Neutrophil (primary cell): ENCODE measurements around the gene OXA1L.
A peak's percentile ranks its signal among the peaks of the same experiment; 100 is the strongest.
"Not testable (repeated sequence)": the region's sequence is repeated elsewhere in the genome, so short reads cannot be mapped to it uniquely, and the experiment has no call there.

Source experiments
- H3K27ac ChIP-seq: fragments of 200-600 bp; sonication (generic); 2 replicates; pipeline ENCODE4 v1.5.1; 2016; ENCODE audit warnings: mild to moderate bottlenecking, moderate library complexity
- H3K27me3 ChIP-seq: fragments of 200-600 bp; sonication (generic); 2 replicates; pipeline ENCODE4 v1.6.0; 2016; ENCODE audit warnings: mild to moderate bottlenecking
- H3K36me3 ChIP-seq: fragments of 200-600 bp; sonication (generic); 2 replicates; pipeline ENCODE4 v1.5.1; 2017
- H3K4me1 ChIP-seq, 2 experiments: fragments of 200-600 bp in 1 of 2; sonication (generic) in 1 of 2; 1 replicate in 1 of 2; 2 replicates in 1 of 2; pipeline versions ENCODE4 v1.5.1 to v1.6.1; 2013 to 2016; ENCODE audit warnings: low read depth in 1 of 2, low read length in 1 of 2, mild to moderate bottlenecking in 1 of 2, moderate library complexity in 1 of 2; ENCODE audit not compliant: control insufficient read depth in 1 of 2, insufficient read depth in 1 of 2
- H3K4me3 ChIP-seq, 2 experiments: fragments of 200-600 bp in 1 of 2; sonication (generic) in 1 of 2; 1 replicate in 1 of 2; 2 replicates in 1 of 2; pipeline ENCODE4 v1.5.1; 2013 to 2016; ENCODE audit warnings: low read depth in 1 of 2, low read length in 1 of 2, mild to moderate bottlenecking in 1 of 2, moderate library complexity in 1 of 2
- H3K9me3 ChIP-seq: fragments of 200-600 bp; sonication (generic); 2 replicates; pipeline ENCODE4 v1.5.1; 2016
- TF ChIP-seq, protein P1 (sequence below): fragments of 200-600 bp; sonication (generic); IDR thresholded peaks from 2 replicates; pipeline ENCODE4 v1.5.1; 2016; ENCODE audit warnings: antibody characterized with exemption

Gene OXA1L

DNA sequence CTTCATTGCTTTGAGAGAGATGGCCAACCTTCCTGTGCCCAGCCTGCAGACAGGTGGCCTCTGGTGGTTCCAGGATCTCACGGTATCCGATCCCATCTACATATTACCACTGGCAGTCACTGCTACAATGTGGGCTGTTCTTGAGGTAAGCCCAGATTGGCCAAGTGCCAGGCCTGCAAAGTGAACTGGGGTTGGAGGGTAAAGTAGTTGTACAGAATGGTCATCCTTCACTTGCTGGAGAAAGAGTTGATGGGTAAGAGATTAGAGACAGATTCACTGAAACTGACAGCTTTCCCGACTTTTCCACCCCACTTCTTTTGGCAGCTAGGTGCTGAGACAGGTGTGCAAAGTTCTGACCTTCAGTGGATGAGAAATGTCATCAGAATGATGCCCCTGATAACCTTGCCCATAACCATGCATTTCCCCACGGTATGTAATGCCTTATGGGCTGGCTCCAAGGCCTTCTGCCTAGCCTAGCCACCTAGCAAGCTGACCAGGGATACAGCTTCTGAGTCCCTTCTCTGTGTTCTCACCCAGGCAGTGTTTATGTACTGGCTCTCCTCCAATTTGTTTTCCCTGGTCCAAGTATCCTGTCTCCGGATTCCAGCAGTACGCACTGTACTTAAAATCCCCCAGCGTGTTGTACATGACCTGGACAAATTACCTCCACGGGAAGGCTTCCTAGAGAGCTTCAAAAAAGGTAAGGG, 4.1 kb downstream of the OXA1L start:
- no peaks in the 10 kb centered on the region for H3K27me3 ChIP-seq
- H3K27ac ChIP-seq: no peak overlapping the region
- peaks cover 63% of the 10 kb centered on the region for H3K36me3 ChIP-seq
- H3K4me1 ChIP-seq: peaks cover 24 to 26% of the 10 kb centered on the region in 2 experiments
- TF ChIP-seq, protein P1, sequence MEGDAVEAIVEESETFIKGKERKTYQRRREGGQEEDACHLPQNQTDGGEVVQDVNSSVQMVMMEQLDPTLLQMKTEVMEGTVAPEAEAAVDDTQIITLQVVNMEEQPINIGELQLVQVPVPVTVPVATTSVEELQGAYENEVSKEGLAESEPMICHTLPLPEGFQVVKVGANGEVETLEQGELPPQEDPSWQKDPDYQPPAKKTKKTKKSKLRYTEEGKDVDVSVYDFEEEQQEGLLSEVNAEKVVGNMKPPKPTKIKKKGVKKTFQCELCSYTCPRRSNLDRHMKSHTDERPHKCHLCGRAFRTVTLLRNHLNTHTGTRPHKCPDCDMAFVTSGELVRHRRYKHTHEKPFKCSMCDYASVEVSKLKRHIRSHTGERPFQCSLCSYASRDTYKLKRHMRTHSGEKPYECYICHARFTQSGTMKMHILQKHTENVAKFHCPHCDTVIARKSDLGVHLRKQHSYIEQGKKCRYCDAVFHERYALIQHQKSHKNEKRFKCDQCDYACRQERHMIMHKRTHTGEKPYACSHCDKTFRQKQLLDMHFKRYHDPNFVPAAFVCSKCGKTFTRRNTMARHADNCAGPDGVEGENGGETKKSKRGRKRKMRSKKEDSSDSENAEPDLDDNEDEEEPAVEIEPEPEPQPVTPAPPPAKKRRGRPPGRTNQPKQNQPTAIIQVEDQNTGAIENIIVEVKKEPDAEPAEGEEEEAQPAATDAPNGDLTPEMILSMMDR: no peak
- H3K4me3 ChIP-seq: no peak overlapping the region
- H3K9me3 ChIP-seq: no peaks in the 10 kb centered on the region

DNA sequence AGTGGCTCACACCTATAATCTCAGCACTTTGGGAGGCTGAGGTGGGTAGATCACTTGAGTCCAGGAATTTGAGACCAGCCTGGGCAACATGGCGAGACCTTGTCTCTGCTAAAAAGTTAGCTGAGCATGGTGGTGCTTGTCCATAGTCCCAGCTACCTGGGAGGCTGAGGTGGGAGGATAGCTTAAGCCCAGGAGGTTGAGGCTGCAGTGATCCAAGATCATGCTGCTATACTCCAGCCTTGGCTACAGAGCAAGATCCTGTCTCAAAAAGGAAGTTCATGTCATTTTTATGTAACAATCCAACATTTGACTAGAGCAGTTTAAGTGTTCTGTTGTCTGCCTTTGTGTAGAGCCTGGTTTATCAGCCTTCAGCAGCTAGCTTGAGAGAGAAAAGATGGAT, 6.2 kb downstream of the OXA1L start:
- Histone ChIP-seq H3K27me3 (no peaks in the 10 kb centered on the region), H3K27ac (peak overlapping the region; percentile 41), H3K4me1 (peaks cover 8 to 10% of the 10 kb centered on the region in 2 experiments), H3K36me3 (peaks cover 67% of the 10 kb centered on the region), H3K4me3 (no peak overlapping the region), H3K9me3 (no peaks in the 10 kb centered on the region)
- TF ChIP-seq, protein P1: no peak

DNA sequence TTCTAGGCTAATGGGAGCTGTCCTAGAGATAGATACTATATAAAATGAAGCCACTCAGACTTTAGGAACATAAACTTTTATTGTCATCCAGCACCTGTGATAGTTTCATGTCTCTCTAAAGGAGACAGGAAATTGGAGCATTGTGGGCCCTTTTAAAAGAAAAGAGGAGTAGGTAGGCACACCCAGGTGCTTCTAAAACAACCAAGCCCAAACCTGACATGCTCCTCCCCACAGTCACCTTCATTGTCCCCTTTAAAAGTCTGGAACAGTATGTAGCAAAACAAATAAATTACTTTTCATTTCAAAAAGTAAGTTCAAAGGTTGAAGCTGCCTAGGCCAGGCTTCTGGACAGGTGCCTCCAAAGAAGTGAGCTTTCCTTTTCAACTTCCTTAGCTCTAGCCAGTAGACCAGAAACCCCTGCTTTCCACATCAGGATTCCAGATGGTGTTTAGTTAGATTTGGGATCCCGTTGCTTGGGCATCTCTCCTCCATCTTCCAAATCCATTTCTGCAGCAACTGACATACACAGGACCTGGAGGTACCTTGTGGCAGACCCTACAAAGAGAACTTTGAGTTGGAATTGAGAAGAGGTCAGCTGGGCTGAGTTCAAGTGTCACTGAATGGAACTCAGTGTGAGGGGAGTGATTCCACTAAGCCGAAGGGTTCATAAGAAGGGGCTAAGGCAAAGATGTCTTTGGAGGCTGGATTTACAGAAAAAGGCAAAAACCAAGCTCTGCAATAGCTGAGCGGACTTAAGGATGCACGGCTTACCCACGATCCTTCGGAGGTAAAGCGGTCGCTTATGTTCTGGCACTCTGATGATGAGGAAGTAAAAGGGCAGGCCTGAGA, 6.9 kb downstream of the OXA1L start:
- TF ChIP-seq, protein P1: no peak
- Histone ChIP-seq H3K36me3 (peaks cover 67% of the 10 kb centered on the region), H3K4me3 (no peak overlapping the region)

DNA sequence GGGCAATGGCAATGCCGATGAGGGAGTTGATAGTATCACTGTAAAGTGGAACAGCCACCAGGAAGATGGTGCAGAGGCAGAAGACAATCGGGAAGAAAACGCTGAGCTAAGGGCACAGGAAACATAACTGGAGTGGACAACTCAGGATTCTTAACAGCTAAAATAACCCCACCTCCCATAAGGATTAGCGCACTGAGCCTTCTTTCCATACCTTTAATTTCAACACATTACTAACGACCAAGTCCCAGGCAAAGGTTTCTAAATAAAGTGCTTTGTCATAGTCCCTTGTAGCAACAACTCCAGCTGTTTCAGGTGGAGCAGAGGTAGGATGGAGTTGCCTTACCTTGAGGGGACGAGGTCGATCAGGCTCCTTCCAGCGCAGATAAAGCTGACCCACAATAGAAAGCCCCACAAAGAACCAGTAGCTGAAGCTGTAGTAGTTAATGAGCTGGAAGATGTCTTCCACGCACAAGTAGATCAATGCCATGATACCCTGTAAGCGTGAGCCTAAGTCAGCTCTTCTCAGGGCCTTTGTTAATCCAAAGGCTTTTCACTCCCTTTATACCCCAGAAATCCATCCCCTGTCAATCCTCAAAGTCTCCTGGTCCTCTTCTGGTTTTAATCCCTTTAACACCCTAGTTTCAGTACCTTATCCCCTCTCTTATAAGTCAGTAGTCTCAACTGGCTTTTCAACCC, 7.7 kb downstream of the OXA1L start:
- Histone ChIP-seq H3K9me3 (no peaks in the 10 kb centered on the region), H3K36me3 (peaks cover 67% of the 10 kb centered on the region), H3K27ac (peak overlapping the region; percentile 9), H3K4me3 (no peak overlapping the region), H3K27me3 (no peaks in the 10 kb centered on the region), H3K4me1 (no peaks in the 10 kb centered on the region)
- TF ChIP-seq, protein P1: no peak

More for the DNA sequence above, 6.9 kb downstream of the OXA1L start:
- Histone ChIP-seq H3K27me3 (no peaks in the 10 kb centered on the region), H3K9me3 (no peaks in the 10 kb centered on the region), H3K27ac (peak overlapping the region; percentile 41), H3K4me1 (peaks cover 1 to 3% of the 10 kb centered on the region in 2 experiments)

DNA sequence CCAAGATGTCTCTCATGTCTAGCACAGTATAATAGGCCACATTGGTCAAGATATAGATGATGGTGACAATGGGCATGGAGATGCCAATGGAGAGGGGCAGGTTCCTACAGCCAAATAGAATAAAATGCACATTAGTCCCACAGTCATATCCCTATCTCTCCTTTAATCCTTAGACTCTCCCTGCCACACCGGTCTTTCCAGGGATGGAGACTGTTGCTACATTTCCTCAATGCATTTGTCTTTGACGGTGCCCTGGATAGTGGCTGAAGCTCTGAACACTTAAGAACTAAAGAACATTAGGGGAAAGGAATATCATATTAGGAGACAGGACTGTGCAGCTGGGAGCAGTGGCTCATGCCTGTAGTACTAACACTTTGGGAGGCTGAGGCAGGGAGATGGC, 9.7 kb downstream of the OXA1L start:
- H3K4me1 ChIP-seq: no peaks in the 10 kb centered on the region
- TF ChIP-seq, protein P1: no peak
- H3K27ac ChIP-seq: no peak overlapping the region
- no peaks in the 10 kb centered on the region for H3K9me3 ChIP-seq
- peaks cover 46% of the 10 kb centered on the region for H3K36me3 ChIP-seq
- no peaks in the 10 kb centered on the region for H3K27me3 ChIP-seq
- no peak overlapping the region for H3K4me3 ChIP-seq

DNA sequence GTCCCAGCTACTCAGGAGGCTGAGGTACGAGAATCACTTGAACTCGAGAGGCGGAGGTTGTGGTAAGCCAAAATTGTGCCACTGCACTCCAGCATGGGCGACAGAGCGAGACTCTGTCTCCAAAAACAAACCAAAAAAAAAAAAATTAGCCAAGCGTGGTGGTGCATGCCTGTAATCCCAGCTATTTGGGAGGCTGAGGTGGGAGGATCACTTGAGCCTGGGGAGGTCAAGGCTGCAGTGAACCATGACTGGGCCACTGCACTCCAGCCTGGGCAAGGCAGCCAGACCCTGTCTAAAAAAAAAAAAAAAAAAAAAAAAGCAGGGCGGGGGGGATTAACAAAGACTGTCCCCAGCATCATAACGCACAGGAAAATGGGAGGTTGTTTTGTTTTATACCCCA, 10.4 kb downstream of the OXA1L start:
- not testable (repeated sequence) for H3K4me3 ChIP-seq, H3K27me3 ChIP-seq, H3K4me1 ChIP-seq, H3K9me3 ChIP-seq, H3K27ac ChIP-seq
- peaks cover 40% of the 10 kb centered on the region for H3K36me3 ChIP-seq
